Measurements from ENCODE around the gene KRTAP5-3. TPM values are rescaled to one million over a fixed set of nuclear protein-coding genes. Genes with fewer than 3 reads are reported as not detected.
"Not testable (repeated sequence)": the region's sequence is repeated elsewhere in the genome, so short reads cannot be mapped to it uniquely, and the experiment has no call there.

KRTAP5-3 gene
- total RNA-seq, 6 experiments from 2014 or later: not detected

- no peaks in the 10 kb centered on the region for H3K9me3 ChIP-seq
- intact Hi-C loops (cut with DNase I): no loop called here
- ATAC-seq (no peak), DNase-seq (no peak)
- H3K27me3 ChIP-seq: peaks cover 0 to 5% of the 10 kb centered on the region in 2 donors
- TF ChIP-seq, protein P1, sequence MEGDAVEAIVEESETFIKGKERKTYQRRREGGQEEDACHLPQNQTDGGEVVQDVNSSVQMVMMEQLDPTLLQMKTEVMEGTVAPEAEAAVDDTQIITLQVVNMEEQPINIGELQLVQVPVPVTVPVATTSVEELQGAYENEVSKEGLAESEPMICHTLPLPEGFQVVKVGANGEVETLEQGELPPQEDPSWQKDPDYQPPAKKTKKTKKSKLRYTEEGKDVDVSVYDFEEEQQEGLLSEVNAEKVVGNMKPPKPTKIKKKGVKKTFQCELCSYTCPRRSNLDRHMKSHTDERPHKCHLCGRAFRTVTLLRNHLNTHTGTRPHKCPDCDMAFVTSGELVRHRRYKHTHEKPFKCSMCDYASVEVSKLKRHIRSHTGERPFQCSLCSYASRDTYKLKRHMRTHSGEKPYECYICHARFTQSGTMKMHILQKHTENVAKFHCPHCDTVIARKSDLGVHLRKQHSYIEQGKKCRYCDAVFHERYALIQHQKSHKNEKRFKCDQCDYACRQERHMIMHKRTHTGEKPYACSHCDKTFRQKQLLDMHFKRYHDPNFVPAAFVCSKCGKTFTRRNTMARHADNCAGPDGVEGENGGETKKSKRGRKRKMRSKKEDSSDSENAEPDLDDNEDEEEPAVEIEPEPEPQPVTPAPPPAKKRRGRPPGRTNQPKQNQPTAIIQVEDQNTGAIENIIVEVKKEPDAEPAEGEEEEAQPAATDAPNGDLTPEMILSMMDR (IDR thresholded peaks at IDR 0.05): no peak
- TF ChIP-seq POLR2A (IDR thresholded peaks at IDR 0.05): no peak
- WGBS (ENCODE audit: insufficient coverage, low coverage, low lambda C conversion rate, missing lambda C conversion rate): 84% methylated on average over 9 of the region's 10 CpGs
- H3K27ac ChIP-seq: no peak overlapping the region
- no peak overlapping the region for H3K4me3 ChIP-seq
- no peaks in the 10 kb centered on the region for H3K36me3 ChIP-seq
- H3K4me1 ChIP-seq: no peaks in the 10 kb centered on the region
Observed at GRCh38 chr11:1597331-1597993, 10.8 kb downstream of the KRTAP5-3 start.

DNA sequence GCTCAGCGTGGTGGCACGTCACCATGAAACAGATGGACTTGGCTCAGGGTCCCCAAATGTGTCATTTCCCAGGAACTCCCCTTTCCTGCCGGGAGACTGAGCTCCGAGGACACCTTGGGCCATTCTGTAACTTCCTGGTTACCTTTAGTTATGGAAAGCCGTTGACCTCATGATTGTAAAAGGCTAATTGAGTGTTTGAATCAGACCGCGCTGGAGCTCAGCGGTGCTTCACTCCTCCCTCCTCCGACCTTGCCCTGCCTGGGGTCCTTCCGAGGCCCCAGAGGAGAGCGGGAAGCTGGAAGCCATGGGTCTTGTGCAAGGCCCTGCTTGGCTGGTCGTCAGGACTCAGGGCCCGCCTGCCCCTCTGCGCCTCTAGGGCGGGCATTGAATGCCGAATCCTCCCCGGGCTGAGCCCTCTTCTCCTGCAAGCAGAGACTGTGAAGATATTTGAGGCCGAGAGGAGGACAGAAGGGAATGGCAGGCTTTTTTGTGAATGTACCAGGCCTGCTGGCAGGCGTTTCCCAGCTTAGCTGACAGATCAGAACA lies 11.6 kb downstream of the KRTAP5-3 start:
- H3K27me3 ChIP-seq; H3K4me3 ChIP-seq; H3K4me1 ChIP-seq; ATAC-seq; H3K27ac ChIP-seq; H3K9me3 ChIP-seq; intact Hi-C loops (cut with DNase I); H3K36me3 ChIP-seq; DNase-seq: not testable (repeated sequence)
- WGBS (ENCODE audit: insufficient coverage, low coverage, low lambda C conversion rate, missing lambda C conversion rate): 71% methylated on average over 5 of the region's 19 CpGs

DNA sequence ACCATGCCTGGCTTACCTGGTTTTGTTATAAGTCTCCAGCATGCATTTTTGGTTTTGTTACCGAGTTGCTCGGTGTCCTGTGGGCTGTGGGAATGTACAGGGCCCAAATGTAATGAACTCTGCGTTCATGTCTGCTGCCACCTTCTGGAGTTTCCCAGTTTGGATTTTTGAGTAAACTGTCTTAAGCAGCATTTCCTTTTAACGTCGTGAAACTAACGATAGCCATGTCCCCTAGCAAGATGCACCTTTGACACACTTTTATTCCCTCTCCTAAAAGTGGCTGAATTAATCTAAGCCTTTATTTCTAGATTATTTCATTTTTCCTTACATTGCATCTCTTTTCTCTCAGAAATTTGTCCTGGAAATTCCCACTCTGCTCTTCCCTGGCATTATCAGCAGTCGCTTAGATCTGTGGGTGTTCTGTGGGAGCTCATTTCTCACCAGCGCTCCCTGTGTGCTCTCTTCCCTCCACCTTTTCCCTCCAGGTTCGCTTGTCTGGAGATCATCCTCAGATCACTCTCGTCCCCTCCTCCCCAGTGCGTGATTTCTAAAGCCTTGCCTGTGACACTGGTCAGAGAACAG lies 12.2 kb downstream of the KRTAP5-3 start:
- intact Hi-C loops (cut with DNase I); H3K27ac ChIP-seq; H3K9me3 ChIP-seq; DNase-seq; H3K36me3 ChIP-seq; ATAC-seq; H3K27me3 ChIP-seq; H3K4me3 ChIP-seq; H3K4me1 ChIP-seq: not testable (repeated sequence)
- WGBS (ENCODE audit: insufficient coverage, low coverage, low lambda C conversion rate, missing lambda C conversion rate): 64% methylated on average over 9 of the region's 11 CpGs

DNA sequence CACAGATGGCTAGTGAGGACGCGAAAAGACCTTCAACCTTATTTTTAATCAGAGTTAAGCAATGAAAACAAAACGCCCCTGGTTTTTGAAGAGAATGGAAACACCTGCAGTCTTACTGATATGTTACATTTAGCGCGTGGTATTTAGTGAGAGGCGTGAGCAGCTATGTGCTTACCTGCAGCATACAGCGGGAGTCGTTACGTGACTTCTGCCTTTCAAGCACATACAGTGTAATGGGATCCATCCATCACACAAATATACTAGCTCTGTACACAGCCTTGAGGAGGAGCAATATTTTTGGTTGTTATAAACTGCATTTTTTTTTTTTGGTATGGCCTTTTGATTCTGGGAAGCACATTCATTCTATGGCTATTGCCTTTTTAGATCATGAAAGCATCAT lies 15.6 kb downstream of the KRTAP5-3 start:
- no peak for TF ChIP-seq POLR2A (IDR thresholded peaks at IDR 0.05)
- TF ChIP-seq, protein P1 (IDR thresholded peaks at IDR 0.05): no peak
- WGBS (ENCODE audit: insufficient coverage, low coverage, low lambda C conversion rate, missing lambda C conversion rate): 76% methylated on average over 7 of the region's 9 CpGs
- ATAC-seq (no peak), DNase-seq (no peak)
- no peaks in the 10 kb centered on the region for H3K4me1 ChIP-seq
- intact Hi-C loops (cut with DNase I): no loop called here
- H3K4me3 ChIP-seq: no peak overlapping the region
- H3K9me3 ChIP-seq: no peaks in the 10 kb centered on the region
- peaks cover 0 to 5% of the 10 kb centered on the region in 2 donors for H3K27me3 ChIP-seq
- no peaks in the 10 kb centered on the region for H3K36me3 ChIP-seq
- no peak overlapping the region for H3K27ac ChIP-seq

- H3K36me3 ChIP-seq: no peaks in the 10 kb centered on the region
- H3K27me3 ChIP-seq: peaks cover 0 to 5% of the 10 kb centered on the region in 2 donors
- H3K4me1 ChIP-seq: no peaks in the 10 kb centered on the region
- 87% methylated on average over 3 of the region's 6 CpGs for WGBS (ENCODE audit: insufficient coverage, low coverage, low lambda C conversion rate, missing lambda C conversion rate)
- ATAC-seq (no peak), DNase-seq (no peak)
- TF ChIP-seq POLR2A (IDR thresholded peaks at IDR 0.05): no peak
- TF ChIP-seq, protein P1 (IDR thresholded peaks at IDR 0.05): no peak
- H3K4me3 ChIP-seq: no peak overlapping the region
- H3K9me3 ChIP-seq: no peaks in the 10 kb centered on the region
- intact Hi-C loops (cut with DNase I): no loop called here
- H3K27ac ChIP-seq: no peak overlapping the region
Observed at GRCh38 chr11:1589996-1590395, 18.3 kb downstream of the KRTAP5-3 start.

- H3K27me3 ChIP-seq; H3K9me3 ChIP-seq; H3K4me3 ChIP-seq; H3K27ac ChIP-seq; H3K4me1 ChIP-seq; intact Hi-C loops (cut with DNase I); H3K36me3 ChIP-seq; DNase-seq: not testable (repeated sequence)
- WGBS (ENCODE audit: insufficient coverage, low coverage, low lambda C conversion rate, missing lambda C conversion rate): 22% methylated on average over 8 of the region's 10 CpGs
- peak; percentile 59 to 92 (median 73) for ATAC-seq
Observed at GRCh38 chr11:1589191-1589963, 18.9 kb downstream of the KRTAP5-3 start.
